HG02588 (cell line): ENCODE data around the gene TSPAN7.

Experiments used
- ATAC-seq: cut with Tn5 transposase; IDR thresholded peaks from one replicate; pipeline ENCODE4 v1.9.1; 2021; ENCODE audit warnings: mild to moderate bottlenecking, moderate library complexity; ENCODE audit not compliant: unreplicated experiment

Gene TSPAN7

GRCh38 chrX:38679695-38680094 is 118.4 kb downstream of the TSPAN7 start:
- no peak for ATAC-seq

GRCh38 chrX:38682095-38682494 is 120.8 kb downstream of the TSPAN7 start:
- no peak for ATAC-seq

DNA sequence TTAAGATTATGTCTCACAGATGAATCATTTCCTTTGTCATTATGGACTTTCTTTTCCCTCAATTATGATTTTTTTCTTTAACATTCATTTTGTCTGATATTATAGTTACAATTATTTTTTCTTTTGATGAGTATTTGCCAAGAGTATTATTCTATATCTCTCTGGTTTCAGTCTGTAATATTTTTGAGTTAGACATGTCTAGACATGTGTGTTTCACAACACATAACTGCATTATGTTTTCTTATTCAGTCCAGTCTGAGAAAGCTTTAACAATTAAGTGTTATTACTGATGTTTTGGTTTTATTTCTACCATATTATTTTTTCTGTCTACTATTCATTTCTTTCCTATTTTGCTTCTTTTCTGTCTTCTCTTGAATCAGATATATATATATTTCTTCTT is 131.6 kb downstream of the TSPAN7 start:
- ATAC-seq = no peak

DNA sequence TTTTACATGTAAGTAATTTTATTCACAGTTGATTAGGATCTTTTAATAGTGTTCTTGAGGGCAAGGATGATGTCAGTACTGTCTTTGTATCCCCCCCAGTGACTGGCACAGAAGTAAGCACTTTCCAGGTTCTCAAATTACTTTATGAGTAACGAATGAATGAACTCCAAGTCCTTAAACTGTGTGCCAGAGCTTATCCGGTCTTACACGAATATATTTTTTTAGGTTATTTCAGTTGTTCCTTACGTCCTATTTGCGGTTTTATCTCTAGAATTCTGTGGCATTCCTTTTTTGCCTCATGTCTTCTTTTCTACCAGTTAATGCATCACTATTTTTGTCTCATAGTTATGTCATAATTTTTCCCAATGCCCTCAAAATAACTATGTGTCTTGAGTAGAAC is 133.1 kb downstream of the TSPAN7 start:
- ATAC-seq = no peak

DNA sequence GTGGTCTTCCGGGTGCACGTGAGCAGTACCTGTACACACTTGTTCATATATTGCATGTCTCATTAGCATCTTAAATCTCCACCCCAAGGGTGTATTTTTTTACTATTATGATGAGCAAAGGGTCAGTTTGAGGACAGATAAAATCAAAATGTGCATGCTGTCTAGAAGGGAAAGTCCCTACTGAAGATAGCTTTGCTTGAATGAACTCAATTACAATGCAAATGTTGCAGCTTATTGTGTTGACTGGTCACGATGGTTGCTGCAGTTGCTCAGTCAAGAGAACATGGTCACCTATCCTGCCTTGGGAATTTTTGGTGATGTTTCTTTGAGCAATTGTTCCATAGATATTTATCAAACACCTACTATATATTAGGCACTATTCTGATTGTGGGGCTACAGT is 136.1 kb downstream of the TSPAN7 start:
- no peak for ATAC-seq

GRCh38 chrX:38699121-38699520 is 137.8 kb downstream of the TSPAN7 start:
- ATAC-seq = no peak

DNA sequence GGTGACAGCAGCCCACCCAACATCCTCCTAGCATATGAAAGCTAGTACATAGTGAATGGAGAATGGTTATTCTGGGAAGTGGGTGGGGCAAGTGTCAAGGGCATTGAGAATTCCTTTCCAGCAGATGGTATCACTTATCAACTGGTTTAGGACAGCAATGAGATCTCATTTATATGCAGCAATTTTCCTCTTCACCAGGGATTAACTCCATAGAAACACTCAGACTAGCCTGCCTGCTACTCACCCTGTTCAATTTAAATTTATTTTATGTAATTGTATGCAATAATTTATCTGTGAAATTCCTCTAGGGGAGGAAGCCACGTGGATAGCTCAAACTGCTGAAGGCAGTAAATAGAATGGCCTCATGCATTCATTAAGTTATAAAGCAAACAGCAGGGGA is 138.4 kb downstream of the TSPAN7 start:
- ATAC-seq = no peak

- no peak for ATAC-seq
These were observed 139.7 kb downstream of the TSPAN7 start for GRCh38 chrX:38701073-38701472.

- no peak for ATAC-seq
These were observed 143.0 kb downstream of the TSPAN7 start for GRCh38 chrX:38704146-38704882.

GRCh38 chrX:38717871-38718270 is 156.5 kb downstream of the TSPAN7 start:
- no peak for ATAC-seq

DNA sequence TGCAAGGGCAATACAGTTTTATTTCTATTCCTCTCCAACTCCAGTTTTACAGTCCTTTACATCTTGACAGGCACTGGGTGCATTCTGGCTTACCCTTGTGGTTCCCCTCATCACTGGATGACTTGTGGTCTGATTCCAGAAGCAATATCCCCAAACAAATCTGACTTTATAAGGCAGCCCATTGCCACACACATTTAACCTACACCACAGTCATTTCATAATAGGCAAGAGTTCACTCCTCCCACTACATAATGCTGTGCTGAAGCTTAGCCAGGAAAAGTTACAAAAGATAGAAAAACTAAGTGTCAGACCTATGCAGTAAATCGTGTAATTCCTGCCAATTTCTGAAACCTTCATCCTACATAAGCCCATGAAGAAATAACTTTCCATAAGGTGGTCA is 157.0 kb downstream of the TSPAN7 start:
- ATAC-seq = no peak

- ATAC-seq = no peak
These were observed 165.3 kb downstream of the TSPAN7 start for GRCh38 chrX:38726612-38727011.

- no peak for ATAC-seq
These were observed 166.3 kb downstream of the TSPAN7 start for GRCh38 chrX:38727668-38728067.

DNA sequence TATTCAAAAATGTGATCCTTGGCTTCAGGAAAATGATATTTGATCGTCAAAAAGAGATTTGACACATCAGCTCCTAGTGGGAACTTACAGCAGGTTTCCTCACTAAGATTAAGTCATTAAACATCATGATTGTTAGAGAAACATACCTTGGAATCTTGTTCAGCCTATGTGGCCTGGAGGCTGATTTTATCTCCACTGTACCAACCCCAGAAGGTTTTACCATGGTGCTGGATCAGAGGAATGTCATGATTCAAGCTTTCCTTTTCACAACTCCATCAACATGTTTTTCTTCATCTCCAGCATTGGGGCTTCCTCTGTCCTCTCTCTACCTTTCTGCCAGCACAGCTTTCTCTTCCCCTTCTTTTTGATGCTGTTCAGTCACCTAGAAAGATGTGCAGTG is 171.5 kb downstream of the TSPAN7 start:
- no peak for ATAC-seq
